AG09309 (cell line): ENCODE results near the gene MYRF.

Experiments
- DNase-seq: peaks from one replicate; pipeline ENCODE4 v3.0.0-alpha.2; 2010; ENCODE audit warnings: low read depth
- H3K4me3 ChIP-seq: 2 replicates; pipeline ENCODE4 v1.5.1; 2011; ENCODE audit warnings: mild to moderate bottlenecking, low read depth, low read length, moderate library complexity; ENCODE audit not compliant: control insufficient read depth
- TF ChIP-seq, protein P1 (sequence below): IDR thresholded peaks from 2 replicates; pipeline ENCODE4 v1.5.1; 2011; ENCODE audit warnings: mild to moderate bottlenecking, low read depth, low read length, inconsistent platforms; ENCODE audit not compliant: insufficient read depth, control insufficient read depth; ENCODE audit errors: missing control alignments

MYRF gene

GRCh38 chr11:61713906-61714305 lies 38.5 kb upstream of the MYRF start:
- TF ChIP-seq, protein P1, sequence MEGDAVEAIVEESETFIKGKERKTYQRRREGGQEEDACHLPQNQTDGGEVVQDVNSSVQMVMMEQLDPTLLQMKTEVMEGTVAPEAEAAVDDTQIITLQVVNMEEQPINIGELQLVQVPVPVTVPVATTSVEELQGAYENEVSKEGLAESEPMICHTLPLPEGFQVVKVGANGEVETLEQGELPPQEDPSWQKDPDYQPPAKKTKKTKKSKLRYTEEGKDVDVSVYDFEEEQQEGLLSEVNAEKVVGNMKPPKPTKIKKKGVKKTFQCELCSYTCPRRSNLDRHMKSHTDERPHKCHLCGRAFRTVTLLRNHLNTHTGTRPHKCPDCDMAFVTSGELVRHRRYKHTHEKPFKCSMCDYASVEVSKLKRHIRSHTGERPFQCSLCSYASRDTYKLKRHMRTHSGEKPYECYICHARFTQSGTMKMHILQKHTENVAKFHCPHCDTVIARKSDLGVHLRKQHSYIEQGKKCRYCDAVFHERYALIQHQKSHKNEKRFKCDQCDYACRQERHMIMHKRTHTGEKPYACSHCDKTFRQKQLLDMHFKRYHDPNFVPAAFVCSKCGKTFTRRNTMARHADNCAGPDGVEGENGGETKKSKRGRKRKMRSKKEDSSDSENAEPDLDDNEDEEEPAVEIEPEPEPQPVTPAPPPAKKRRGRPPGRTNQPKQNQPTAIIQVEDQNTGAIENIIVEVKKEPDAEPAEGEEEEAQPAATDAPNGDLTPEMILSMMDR: no peak
- no peak for DNase-seq
- H3K4me3 ChIP-seq: no peak overlapping the region

- TF ChIP-seq, protein P1: no peak
- no peak overlapping the region for H3K4me3 ChIP-seq
- no peak for DNase-seq
These were observed 38.1 kb upstream of the MYRF start for GRCh38 chr11:61714316-61714715.

DNA sequence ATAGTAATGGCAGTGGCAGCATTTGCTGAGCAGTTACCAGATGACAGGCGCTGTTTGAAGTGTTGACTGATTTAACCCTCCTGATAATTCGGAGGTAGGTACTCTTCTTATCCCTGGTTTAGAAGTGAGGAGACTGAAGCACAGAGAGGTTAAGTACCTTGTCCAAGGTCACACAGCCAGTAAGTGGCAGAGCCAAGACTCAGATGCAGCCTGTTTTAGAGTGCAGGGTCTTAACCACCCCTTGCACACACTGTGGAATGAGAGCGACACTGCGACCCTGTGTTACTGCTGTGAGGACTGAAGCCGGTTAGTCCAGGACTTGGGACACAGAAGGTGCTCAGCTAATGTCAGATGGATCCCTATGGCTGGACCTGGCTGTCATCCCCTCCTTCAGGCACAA lies 37.5 kb upstream of the MYRF start:
- no peak overlapping the region for H3K4me3 ChIP-seq
- DNase-seq: no peak
- TF ChIP-seq, protein P1: no peak

GRCh38 chr11:61715867-61716266 lies 36.6 kb upstream of the MYRF start:
- TF ChIP-seq, protein P1: no peak
- DNase-seq: no peak
- no peak overlapping the region for H3K4me3 ChIP-seq

- no peak overlapping the region for H3K4me3 ChIP-seq
- TF ChIP-seq, protein P1: no peak
- DNase-seq: no peak
These were observed 35.8 kb upstream of the MYRF start for GRCh38 chr11:61716478-61717285.

GRCh38 chr11:61717286-61718033 lies 35.0 kb upstream of the MYRF start:
- H3K4me3 ChIP-seq: no peak overlapping the region
- DNase-seq: no peak
- TF ChIP-seq, protein P1: no peak
